H9 (cell line): ENCODE results near the gene SPRED3. TPM values are rescaled to one million over a fixed set of nuclear protein-coding genes. Genes with fewer than 3 reads are reported as not detected.

Source experiments
- DNase-seq: peaks from one replicate; pipeline ENCODE4 v3.0.0-alpha.2; 2017
- H2AFZ ChIP-seq: one replicate; pipeline ENCODE4 v1.6.1; 2013; ENCODE audit warnings: mild to moderate bottlenecking, low read length, control low read depth, moderate library complexity
- H2AK5ac ChIP-seq: 2 replicates; pipeline ENCODE4 v1.6.1; 2013; ENCODE audit warnings: low read length, control low read depth, mixed read lengths; ENCODE audit not compliant: insufficient read length
- H2BK120ac ChIP-seq: one replicate; pipeline ENCODE4 v1.6.1; 2013; ENCODE audit warnings: low read depth, mild to moderate bottlenecking, low read length, control low read depth, inconsistent platforms; ENCODE audit not compliant: poor library complexity, severe bottlenecking
- H2BK12ac ChIP-seq: 2 replicates; pipeline ENCODE4 v1.6.1; 2013; ENCODE audit warnings: low read length, control low read depth, mixed read lengths, low read depth; ENCODE audit not compliant: insufficient read length
- H2BK15ac ChIP-seq: 2 replicates; pipeline ENCODE4 v1.6.1; 2013; ENCODE audit warnings: low read depth, low read length, control low read depth
- H2BK20ac ChIP-seq: one replicate; pipeline ENCODE4 v1.6.1; 2013; ENCODE audit warnings: low read depth, mild to moderate bottlenecking, low read length, control low read depth, inconsistent platforms; ENCODE audit not compliant: poor library complexity, severe bottlenecking
- H2BK5ac ChIP-seq: 2 replicates; pipeline ENCODE4 v1.6.1; 2013; ENCODE audit warnings: low read length, control low read depth, mixed read lengths; ENCODE audit not compliant: insufficient read length
- H3K14ac ChIP-seq: 2 replicates; pipeline ENCODE4 v1.6.1; 2013; ENCODE audit warnings: low read length, control low read depth; ENCODE audit not compliant: insufficient read depth
- H3K18ac ChIP-seq: 2 replicates; pipeline ENCODE4 v1.6.1; 2013; ENCODE audit warnings: low read depth, mild to moderate bottlenecking, mixed read lengths, low read length, control low read depth; ENCODE audit not compliant: insufficient read length
- H3K23ac ChIP-seq: 2 replicates; pipeline ENCODE4 v1.6.1; 2013; ENCODE audit warnings: low read length, control low read depth, mixed read lengths, low read depth; ENCODE audit not compliant: insufficient read length
- H3K23me2 ChIP-seq: 2 replicates; pipeline ENCODE4 v1.6.1; 2013; ENCODE audit warnings: low read depth, mild to moderate bottlenecking, mixed read lengths, low read length, control low read depth; ENCODE audit not compliant: insufficient read length, poor library complexity, severe bottlenecking
- H3K27ac ChIP-seq: 2 replicates; pipeline ENCODE4 v1.5.1; 2013; ENCODE audit warnings: low read length, control low read depth, mixed read lengths, low read depth; ENCODE audit not compliant: insufficient read length
- H3K27me3 ChIP-seq: 2 replicates; pipeline ENCODE4 v1.6.1; 2013; ENCODE audit warnings: low read length, control low read depth, inconsistent platforms; ENCODE audit not compliant: insufficient read depth
- H3K4ac ChIP-seq: 2 replicates; pipeline ENCODE4 v1.6.1; 2013; ENCODE audit warnings: low read depth, mild to moderate bottlenecking, control low read depth, inconsistent platforms, low read length, moderate library complexity
- H3K4me1 ChIP-seq: 2 replicates; pipeline ENCODE4 v1.6.1; 2013; ENCODE audit warnings: low read length, control low read depth, inconsistent platforms; ENCODE audit not compliant: insufficient read depth
- H3K4me2 ChIP-seq: 2 replicates; pipeline ENCODE4 v1.6.1; 2013; ENCODE audit warnings: low read length, control low read depth, mixed read lengths; ENCODE audit not compliant: insufficient read length, insufficient read depth
- H3K56ac ChIP-seq: 2 replicates; pipeline ENCODE4 v1.6.1; 2013; ENCODE audit warnings: low read depth, mild to moderate bottlenecking, mixed read lengths, low read length, control low read depth; ENCODE audit not compliant: insufficient read length
- H3K79me1 ChIP-seq: 2 replicates; pipeline ENCODE4 v1.6.1; 2013; ENCODE audit warnings: low read depth, mild to moderate bottlenecking, moderate library complexity, low read length, control low read depth, inconsistent platforms; ENCODE audit not compliant: insufficient read depth, poor library complexity, severe bottlenecking
- H3K79me2 ChIP-seq: 2 replicates; pipeline ENCODE4 v1.6.1; 2013; ENCODE audit warnings: low read length, control low read depth, inconsistent platforms; ENCODE audit not compliant: insufficient read depth
- H3K9ac ChIP-seq: 2 replicates; pipeline ENCODE4 v1.6.1; 2013; ENCODE audit warnings: low read length, control low read depth, mixed read lengths; ENCODE audit not compliant: insufficient read length; ENCODE audit errors: extremely low read depth
- H3K9me3 ChIP-seq: one replicate; pipeline ENCODE4 v1.6.1; 2013; ENCODE audit warnings: low read depth, low read length, inconsistent platforms; ENCODE audit not compliant: control insufficient read depth
- H3T11ph ChIP-seq: one replicate; pipeline ENCODE4 v1.6.1; 2013; ENCODE audit warnings: mild to moderate bottlenecking, low read length, control low read depth, inconsistent platforms
- H4K20me1 ChIP-seq: one replicate; pipeline ENCODE4 v1.6.1; 2013; ENCODE audit not compliant: control insufficient read depth, insufficient read length, insufficient read depth
- H4K5ac ChIP-seq: 2 replicates; pipeline ENCODE4 v1.6.1; 2013; ENCODE audit warnings: low read depth, mild to moderate bottlenecking, mixed read lengths, low read length, control low read depth; ENCODE audit not compliant: insufficient read length
- H4K8ac ChIP-seq: replicated peaks from 2 replicates; pipeline ENCODE4 v1.6.1; 2013; ENCODE audit warnings: low read length, control low read depth, mixed read lengths, low read depth; ENCODE audit not compliant: insufficient read length
- H4K91ac ChIP-seq: 2 replicates; pipeline ENCODE4 v1.6.1; 2013; ENCODE audit warnings: low read depth, mild to moderate bottlenecking, moderate library complexity, mixed read lengths, low read length, control low read depth; ENCODE audit not compliant: insufficient read length
- H3K27ac Mint-ChIP-seq, 3 experiments: 2 replicates in 2 of 3; 3 replicates in 1 of 3; pipeline ENCODE4 v1.8.0; 2020 to 2021; ENCODE audit warnings: mixed read lengths in 3 of 3, mild to moderate bottlenecking in 1 of 3, moderate library complexity in 1 of 3
- H3K27me3 Mint-ChIP-seq: 2 replicates; pipeline ENCODE4 v1.8.0; 2021; ENCODE audit warnings: low read depth, mild to moderate bottlenecking, moderate library complexity, mixed read lengths
- H3K36me3 Mint-ChIP-seq, 3 experiments: 2 replicates in 2 of 3; 3 replicates in 1 of 3; pipeline ENCODE4 v1.8.0; 2020 to 2021; ENCODE audit warnings: low read depth in 3 of 3, mixed read lengths in 3 of 3; ENCODE audit not compliant: insufficient read depth in 1 of 3
- H3K4me1 Mint-ChIP-seq, 2 experiments: 2 replicates each; pipeline ENCODE4 v1.8.0; 2020; ENCODE audit warnings: mixed read lengths in 2 of 2
- H3K4me3 Mint-ChIP-seq, 2 experiments: 2 replicates in 1 of 2; 3 replicates in 1 of 2; pipeline ENCODE4 v1.8.0; 2020 to 2021; ENCODE audit warnings: mild to moderate bottlenecking in 2 of 2, mixed read lengths in 2 of 2, moderate library complexity in 1 of 2
- H3K9me3 Mint-ChIP-seq, 2 experiments: 2 replicates in 1 of 2; 3 replicates in 1 of 2; pipeline ENCODE4 v1.8.0; 2020; ENCODE audit warnings: mild to moderate bottlenecking in 2 of 2, mixed read lengths in 2 of 2, moderate library complexity in 1 of 2
- WGBS: extraction: QIAGEN DNeasy Blood & Tissue Kit; methylation state at CpG from one replicate; pipeline ENCODE4 v1.1.7; 2013; ENCODE audit warnings: missing lambda C conversion rate, low lambda C conversion rate, mixed read lengths; ENCODE audit not compliant: insufficient read length; ENCODE audit errors: extremely low coverage; 5-methylcytosine and 5-hydroxymethylcytosine counted together
- total RNA-seq: library from RNA; stranded (reverse); gene quantifications from 2 replicates; pipeline ENCODE4 v1.2.1, GENCODE V29; 2021
- TF ChIP-seq, protein P1 (sequence below): fragments of 200-600 bp; sonication (generic); conservative IDR thresholded peaks from 3 replicates; pipeline ENCODE4 v1.8.0; 2021; ENCODE audit warnings: antibody characterized with exemption, mild to moderate bottlenecking

The SPRED3 gene
- total RNA-seq, 1 experiment from 2014 or later, result 16.4 TPM

DNA sequence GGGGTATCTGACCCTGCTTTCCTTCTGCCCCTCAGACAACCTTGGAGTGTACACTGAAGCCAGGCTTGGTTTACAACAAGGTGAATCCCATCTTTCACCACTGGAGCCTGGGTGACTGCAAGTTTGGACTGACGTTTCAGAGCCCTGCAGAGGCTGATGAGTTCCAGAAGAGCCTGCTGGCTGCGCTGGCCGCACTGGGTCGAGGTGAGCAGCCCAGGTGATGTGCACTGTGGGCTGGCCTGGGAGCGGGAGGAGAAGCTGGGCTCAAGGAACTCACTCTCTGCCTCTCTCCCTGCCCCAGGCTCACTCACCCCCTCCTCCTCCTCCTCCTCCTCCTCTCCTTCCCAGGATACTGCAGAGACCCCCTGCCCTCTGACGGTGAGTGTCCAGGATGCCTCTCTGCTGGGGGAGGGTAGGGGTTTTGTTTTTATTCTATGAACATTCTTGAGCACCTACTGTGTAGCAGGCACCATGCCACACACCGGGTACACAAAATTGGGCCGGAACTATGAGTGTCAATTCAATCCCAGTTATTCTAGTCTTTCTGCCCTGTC, 3.5 kb downstream of the SPRED3 start:
- no peak overlapping the region for H2BK20ac ChIP-seq
- no CpG with 5 or more reads among the region's 8 CpGs for WGBS
- no peaks in the 10 kb centered on the region for H4K20me1 ChIP-seq
- no peak overlapping the region for H3K27ac Mint-ChIP-seq
- H3K18ac ChIP-seq, result no peak overlapping the region
- H2BK120ac ChIP-seq, result no peak overlapping the region
- no peak overlapping the region for H3K23ac ChIP-seq
- no peak overlapping the region for H3T11ph ChIP-seq
- no peak overlapping the region for H2AK5ac ChIP-seq
- H4K91ac ChIP-seq, result no peak overlapping the region
- no peak overlapping the region for H3K56ac ChIP-seq
- no peak overlapping the region for H2AFZ ChIP-seq
- peaks cover 29% of the 10 kb centered on the region for H3K23me2 ChIP-seq
- no peaks in the 10 kb centered on the region for H3K27me3 ChIP-seq
- H3K79me2 ChIP-seq, result no peaks in the 10 kb centered on the region; the same call in 1 of the 2 replicates
- H3K4me2 ChIP-seq, result no peak overlapping the region
- no peaks in the 10 kb centered on the region for H3K9me3 ChIP-seq
- no peaks in the 10 kb centered on the region for H3K9me3 Mint-ChIP-seq
- no peaks in the 10 kb centered on the region; the same call in 1 of the 2 replicates for H3K4me1 ChIP-seq
- H4K8ac ChIP-seq, result no peak overlapping the region
- H2BK12ac ChIP-seq, result no peak overlapping the region
- H3K27ac ChIP-seq, result no peak overlapping the region
- peaks cover 26 to 45% (median 32%) of the 10 kb centered on the region in 3 experiments for H3K36me3 Mint-ChIP-seq
- no peak overlapping the region for H3K4ac ChIP-seq
- H3K4me1 Mint-ChIP-seq, result peaks cover 45 to 53% of the 10 kb centered on the region in 2 experiments
- no peak overlapping the region for H4K5ac ChIP-seq
- TF ChIP-seq, protein P1, sequence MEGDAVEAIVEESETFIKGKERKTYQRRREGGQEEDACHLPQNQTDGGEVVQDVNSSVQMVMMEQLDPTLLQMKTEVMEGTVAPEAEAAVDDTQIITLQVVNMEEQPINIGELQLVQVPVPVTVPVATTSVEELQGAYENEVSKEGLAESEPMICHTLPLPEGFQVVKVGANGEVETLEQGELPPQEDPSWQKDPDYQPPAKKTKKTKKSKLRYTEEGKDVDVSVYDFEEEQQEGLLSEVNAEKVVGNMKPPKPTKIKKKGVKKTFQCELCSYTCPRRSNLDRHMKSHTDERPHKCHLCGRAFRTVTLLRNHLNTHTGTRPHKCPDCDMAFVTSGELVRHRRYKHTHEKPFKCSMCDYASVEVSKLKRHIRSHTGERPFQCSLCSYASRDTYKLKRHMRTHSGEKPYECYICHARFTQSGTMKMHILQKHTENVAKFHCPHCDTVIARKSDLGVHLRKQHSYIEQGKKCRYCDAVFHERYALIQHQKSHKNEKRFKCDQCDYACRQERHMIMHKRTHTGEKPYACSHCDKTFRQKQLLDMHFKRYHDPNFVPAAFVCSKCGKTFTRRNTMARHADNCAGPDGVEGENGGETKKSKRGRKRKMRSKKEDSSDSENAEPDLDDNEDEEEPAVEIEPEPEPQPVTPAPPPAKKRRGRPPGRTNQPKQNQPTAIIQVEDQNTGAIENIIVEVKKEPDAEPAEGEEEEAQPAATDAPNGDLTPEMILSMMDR, result no peak
- H3K27me3 Mint-ChIP-seq, result peaks cover 19% of the 10 kb centered on the region
- H3K14ac ChIP-seq, result no peak overlapping the region
- no peak overlapping the region for H3K9ac ChIP-seq
- no peaks in the 10 kb centered on the region for H3K79me1 ChIP-seq
- DNase-seq, result no peak
- H3K4me3 Mint-ChIP-seq, result peak overlapping the region in 1 of 2 experiments; percentile 18; a peak in 1 of 5 replicates
- H2BK15ac ChIP-seq, result no peak overlapping the region
- H2BK5ac ChIP-seq, result no peak overlapping the region
